DND-41 (cell line): Measurements from ENCODE around the gene SEMA5A.
A peak's percentile ranks its signal among the peaks of the same experiment; 100 is the strongest.

Source experiments
- ATAC-seq: fragments of 200-7000 bp; cut with Tn5 transposase; 3 replicates; pipeline ENCODE4 v1.9.1; 2021; ENCODE audit warnings: low read depth; ENCODE audit not compliant: insufficient read depth
- DNase-seq: peaks from one replicate; pipeline ENCODE4 v3.0.0-alpha.2; 2020
- H2AFZ ChIP-seq: 2 replicates; pipeline ENCODE4 v1.6.0; 2012; ENCODE audit warnings: low read depth, low read length
- H3K27ac ChIP-seq: 2 replicates; pipeline ENCODE4 v1.5.1; 2012; ENCODE audit warnings: low read length, inconsistent platforms
- H3K27me3 ChIP-seq: fragments of 200-600 bp; sonication (generic); 2 replicates; pipeline ENCODE4 v1.6.0; 2012; ENCODE audit warnings: low read length, mild to moderate bottlenecking, inconsistent platforms; ENCODE audit not compliant: insufficient read depth, poor library complexity
- H3K36me3 ChIP-seq: 2 replicates; pipeline ENCODE4 v1.5.1; 2012; ENCODE audit warnings: low read length, inconsistent platforms; ENCODE audit not compliant: insufficient read depth
- H3K4me1 ChIP-seq: 2 replicates; pipeline ENCODE4 v1.5.1; 2012; ENCODE audit warnings: mild to moderate bottlenecking, low read length; ENCODE audit not compliant: insufficient read depth
- H3K4me2 ChIP-seq: 2 replicates; pipeline ENCODE4 v1.6.0; 2012; ENCODE audit warnings: mild to moderate bottlenecking, moderate library complexity, low read length, inconsistent platforms; ENCODE audit not compliant: insufficient read depth
- H3K4me3 ChIP-seq, 2 experiments: fragments of 200-600 bp in 1 of 2; shearing (Covaris generic) in 1 of 2; 2 replicates each; pipeline ENCODE4 v1.5.1; 2012 to 2016; ENCODE audit warnings: inconsistent platforms in 2 of 2, low read length in 2 of 2, mild to moderate bottlenecking in 2 of 2, low read depth in 1 of 2, moderate library complexity in 1 of 2
- H3K79me2 ChIP-seq: 2 replicates; pipeline ENCODE4 v1.6.0; 2012; ENCODE audit warnings: low read length, inconsistent platforms; ENCODE audit not compliant: insufficient read depth
- H3K9ac ChIP-seq: 2 replicates; pipeline ENCODE4 v1.6.0; 2012; ENCODE audit warnings: low read depth, mild to moderate bottlenecking, inconsistent platforms, low read length, moderate library complexity
- H3K9me3 ChIP-seq: 2 replicates; pipeline ENCODE4 v1.5.1; 2012; ENCODE audit warnings: low read length, moderate library complexity, mild to moderate bottlenecking, inconsistent platforms; ENCODE audit not compliant: insufficient read depth, severe bottlenecking
- H4K20me1 ChIP-seq: 2 replicates; pipeline ENCODE4 v1.6.0; 2012; ENCODE audit warnings: low read length; ENCODE audit not compliant: insufficient read depth
- EZH2 ChIP-seq: IDR thresholded peaks from 3 replicates; pipeline ENCODE4 v1.6.1; 2012; ENCODE audit warnings: borderline replicate concordance, low read depth, mild to moderate bottlenecking, moderate library complexity, low read length, inconsistent platforms; ENCODE audit not compliant: severe bottlenecking
- TF ChIP-seq, protein P1 (sequence below): IDR thresholded peaks from 2 replicates; pipeline ENCODE4 v1.5.1; 2012; ENCODE audit warnings: borderline replicate concordance, low read length, moderate library complexity, mild to moderate bottlenecking; ENCODE audit not compliant: poor library complexity, severe bottlenecking; ENCODE audit errors: extremely low read depth

SEMA5A gene

DNA sequence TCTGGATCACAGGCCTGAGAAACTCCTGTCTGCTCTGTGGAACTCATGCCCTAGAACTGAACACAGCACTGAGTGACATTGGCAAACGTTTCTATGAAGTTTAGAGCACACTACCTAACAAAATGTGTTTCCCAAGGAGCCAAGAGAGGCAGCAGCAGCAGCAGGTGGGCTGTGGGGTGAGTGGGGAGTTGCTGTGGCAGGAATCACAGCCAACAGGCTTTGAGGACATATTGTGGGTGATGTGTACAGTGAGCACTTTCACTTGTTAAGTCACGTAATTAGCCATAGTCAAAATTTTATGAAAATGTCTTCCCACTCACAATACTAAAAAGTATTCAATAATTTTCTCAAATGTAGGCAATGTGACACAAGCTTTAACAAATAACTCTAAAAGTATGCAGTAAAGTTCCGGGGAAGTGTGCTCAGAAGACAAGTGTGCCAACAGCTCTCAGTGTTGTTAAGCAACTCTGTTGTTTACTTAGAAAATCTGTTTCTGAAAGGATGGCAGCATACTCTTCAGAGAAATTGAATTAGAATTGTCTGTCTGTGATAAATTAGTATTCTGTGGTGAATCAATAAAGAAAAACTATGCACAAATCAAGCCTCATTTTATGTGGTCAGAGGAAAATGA, 482.1 kb downstream of the SEMA5A start:
- peak overlapping the region; percentile 4; the same call in 1 of the 2 replicates for H3K27ac ChIP-seq
- ATAC-seq = peak; percentile 61; the same call in 1 of the 3 replicates
- H3K27me3 ChIP-seq = no peaks in the 10 kb centered on the region

DNA sequence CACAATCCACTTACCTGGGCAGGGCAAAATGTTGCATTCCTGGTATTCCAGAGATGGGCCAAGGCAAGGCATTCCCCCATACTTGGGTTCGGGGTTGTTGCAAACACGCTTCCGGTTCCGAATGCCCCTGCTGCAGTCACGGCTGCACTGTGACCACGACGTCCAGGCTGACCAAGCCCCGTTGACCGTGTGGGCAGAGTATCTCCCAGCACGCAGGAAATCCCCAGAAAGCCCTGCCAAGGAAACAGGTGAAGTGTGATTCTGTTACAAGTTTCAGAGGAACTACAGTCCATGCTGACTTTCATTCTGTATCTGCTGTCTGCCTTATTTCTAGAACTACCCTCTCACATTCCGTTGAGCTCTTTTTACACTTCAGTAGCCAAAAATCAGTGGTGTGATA, 483.0 kb downstream of the SEMA5A start:
- no peaks in the 10 kb centered on the region for H3K27me3 ChIP-seq
- H3K36me3 ChIP-seq = no peaks in the 10 kb centered on the region
- H3K4me2 ChIP-seq = no peak overlapping the region
- peaks cover 12% of the 10 kb centered on the region; the same call in 1 of the 2 replicates for H3K4me1 ChIP-seq
- peak overlapping the region; percentile 15; the same call in 1 of the 2 replicates for H3K27ac ChIP-seq
- no peak for DNase-seq
- H4K20me1 ChIP-seq = no peaks in the 10 kb centered on the region
- H3K4me3 ChIP-seq = no peak overlapping the region
- no peak for ATAC-seq
- no peak overlapping the region for H3K9ac ChIP-seq
- H3K9me3 ChIP-seq = no peaks in the 10 kb centered on the region
- no peaks in the 10 kb centered on the region for H3K79me2 ChIP-seq
- H2AFZ ChIP-seq = no peak overlapping the region
- no peak for TF ChIP-seq EZH2
- TF ChIP-seq, protein P1, sequence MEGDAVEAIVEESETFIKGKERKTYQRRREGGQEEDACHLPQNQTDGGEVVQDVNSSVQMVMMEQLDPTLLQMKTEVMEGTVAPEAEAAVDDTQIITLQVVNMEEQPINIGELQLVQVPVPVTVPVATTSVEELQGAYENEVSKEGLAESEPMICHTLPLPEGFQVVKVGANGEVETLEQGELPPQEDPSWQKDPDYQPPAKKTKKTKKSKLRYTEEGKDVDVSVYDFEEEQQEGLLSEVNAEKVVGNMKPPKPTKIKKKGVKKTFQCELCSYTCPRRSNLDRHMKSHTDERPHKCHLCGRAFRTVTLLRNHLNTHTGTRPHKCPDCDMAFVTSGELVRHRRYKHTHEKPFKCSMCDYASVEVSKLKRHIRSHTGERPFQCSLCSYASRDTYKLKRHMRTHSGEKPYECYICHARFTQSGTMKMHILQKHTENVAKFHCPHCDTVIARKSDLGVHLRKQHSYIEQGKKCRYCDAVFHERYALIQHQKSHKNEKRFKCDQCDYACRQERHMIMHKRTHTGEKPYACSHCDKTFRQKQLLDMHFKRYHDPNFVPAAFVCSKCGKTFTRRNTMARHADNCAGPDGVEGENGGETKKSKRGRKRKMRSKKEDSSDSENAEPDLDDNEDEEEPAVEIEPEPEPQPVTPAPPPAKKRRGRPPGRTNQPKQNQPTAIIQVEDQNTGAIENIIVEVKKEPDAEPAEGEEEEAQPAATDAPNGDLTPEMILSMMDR = no peak

More for the DNA sequence above, 482.1 kb downstream of the SEMA5A start:
- Histone ChIP-seq H3K9ac (no peak overlapping the region), H3K4me3 (no peak overlapping the region), H2AFZ (peak overlapping the region; percentile 53; the same call in 1 of the 2 replicates), H3K4me2 (no peak overlapping the region), H3K4me1 (peaks cover 10% of the 10 kb centered on the region; the same call in 1 of the 2 replicates), H3K36me3 (no peaks in the 10 kb centered on the region), H4K20me1 (no peaks in the 10 kb centered on the region), H3K9me3 (no peaks in the 10 kb centered on the region), H3K79me2 (no peaks in the 10 kb centered on the region)
- DNase-seq = no peak
- TF ChIP-seq, protein P1 = no peak
- TF ChIP-seq EZH2 = no peak

DNA sequence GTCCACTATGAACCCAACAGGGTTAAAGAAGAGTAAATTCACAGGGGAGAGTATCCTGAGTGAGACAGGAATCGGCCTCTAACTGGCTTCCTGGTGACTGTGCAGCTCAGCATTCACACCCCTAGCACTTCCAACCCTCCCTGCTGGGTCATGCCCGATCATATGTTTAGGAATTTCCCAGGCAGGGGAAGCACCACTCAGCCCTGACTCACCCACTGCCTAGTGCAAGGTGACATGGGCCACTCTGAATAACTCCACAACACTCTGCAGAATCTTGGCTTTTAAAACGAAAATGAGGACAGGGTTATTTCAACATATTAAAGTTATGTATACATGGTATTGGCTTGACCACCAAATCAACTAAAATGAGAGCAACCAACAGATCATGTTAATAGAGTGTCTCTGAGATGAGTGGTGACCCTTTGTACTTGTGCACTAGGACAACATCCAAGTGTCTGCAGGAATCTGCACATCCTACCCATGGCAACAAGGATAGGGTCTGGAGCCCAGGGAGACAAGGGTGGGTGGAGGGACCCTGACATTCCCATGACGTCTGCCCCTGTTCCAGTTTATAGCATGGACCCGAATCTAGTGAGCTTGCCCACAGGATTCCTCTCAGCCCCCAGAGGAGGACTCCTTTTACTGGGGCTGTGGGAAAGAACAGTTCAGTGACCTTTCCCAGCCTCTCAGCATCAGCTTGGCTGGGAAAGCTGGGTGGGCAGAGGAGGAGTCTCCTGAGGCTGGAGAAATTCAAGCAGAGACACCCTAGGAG, 485.8 kb downstream of the SEMA5A start:
- Histone ChIP-seq H3K4me1 (peaks cover 12% of the 10 kb centered on the region; the same call in 1 of the 2 replicates), H3K79me2 (no peaks in the 10 kb centered on the region), H3K27ac (no peak overlapping the region), H4K20me1 (no peaks in the 10 kb centered on the region), H3K9me3 (no peaks in the 10 kb centered on the region), H3K9ac (no peak overlapping the region), H3K27me3 (no peaks in the 10 kb centered on the region), H3K36me3 (no peaks in the 10 kb centered on the region), H3K4me2 (no peak overlapping the region), H3K4me3 (no peak overlapping the region), H2AFZ (no peak overlapping the region)
- no peak for DNase-seq
- ATAC-seq = 0 out of 3 replicates have a peak, but pooled peaks have one; percentile 22
- TF ChIP-seq EZH2 = no peak
- TF ChIP-seq, protein P1 = no peak
